OCI-LY3 (cell line): ENCODE measurements around the gene VDAC1.

ENCODE experiments used
- H2AFZ ChIP-seq: fragments of 200-600, 300-600 bp; shearing (Covaris generic); 2 replicates; pipeline ENCODE4 v1.6.0; 2014; ENCODE audit warnings: antibody characterized with exemption, low read depth, low read length
- H3K27ac ChIP-seq: fragments of 200-600, 300-600 bp; sonication (generic); 2 replicates; pipeline ENCODE4 v1.5.1; 2014; ENCODE audit warnings: mild to moderate bottlenecking, low read length, moderate library complexity, mixed read lengths
- H3K27me3 ChIP-seq: fragments of 200-600, 300-600 bp; sonication (generic); 2 replicates; pipeline ENCODE4 v1.6.1; 2014; ENCODE audit warnings: low read depth, low read length, mixed read lengths
- H3K36me3 ChIP-seq: fragments of 200-600, 300-600 bp; sonication (generic); replicated peaks from 2 replicates; pipeline ENCODE3; 2014; ENCODE audit warnings: low read depth, low read length, mixed read lengths
- H3K4me1 ChIP-seq: fragments of 300-600, 200-600 bp; sonication (generic); 2 replicates; pipeline ENCODE4 v1.6.1; 2014; ENCODE audit warnings: low read length, mixed read lengths
- H3K4me2 ChIP-seq: fragments of 200-600, 300-600 bp; sonication (generic); 2 replicates; pipeline ENCODE4 v1.6.1; 2014; ENCODE audit warnings: low read length, mixed read lengths
- H3K4me3 ChIP-seq: fragments of 300-600, 200-600 bp; sonication (generic); 2 replicates; pipeline ENCODE4 v1.5.1; 2014; ENCODE audit warnings: antibody characterized with exemption, mild to moderate bottlenecking, low read length, moderate library complexity
- H3K79me2 ChIP-seq: fragments of 300-600, 200-600 bp; shearing (Covaris generic); 2 replicates; pipeline ENCODE4 v1.6.1; 2014; ENCODE audit warnings: mild to moderate bottlenecking, low read length, mixed read lengths
- H3K9ac ChIP-seq: fragments of 300-600, 200-600 bp; shearing (Covaris generic); 2 replicates; pipeline ENCODE4 v1.6.0; 2014; ENCODE audit warnings: mild to moderate bottlenecking, low read length, moderate library complexity
- H3K9me3 ChIP-seq: fragments of 200-600, 300-600 bp; shearing (Covaris generic); 2 replicates; pipeline ENCODE4 v1.6.1; 2014; ENCODE audit warnings: low read length, mixed read lengths; ENCODE audit not compliant: insufficient read depth
- H4K20me1 ChIP-seq: fragments of 200-600, 300-600 bp; sonication (generic); 2 replicates; pipeline ENCODE4 v1.6.1; 2016; ENCODE audit warnings: low read length, mixed read lengths; ENCODE audit not compliant: insufficient read depth
- CTCF ChIP-seq: fragments of 200-600, 300-600 bp; sonication (generic); IDR thresholded peaks from 2 replicates; pipeline ENCODE4 v1.5.1; 2014; ENCODE audit warnings: antibody characterized with exemption, low read length, low read depth
- EZH2phosphoT487 ChIP-seq: fragments of 200-600 bp; shearing (Covaris generic); IDR thresholded peaks from 2 replicates; pipeline ENCODE4 v1.6.1; 2018; ENCODE audit warnings: antibody characterized with exemption, mixed run types, low read depth

Gene VDAC1

GRCh38 chr5:133991171-133991910 lies 13.4 kb downstream of the VDAC1 start:
- H3K4me1 ChIP-seq = no peaks in the 10 kb centered on the region

DNA sequence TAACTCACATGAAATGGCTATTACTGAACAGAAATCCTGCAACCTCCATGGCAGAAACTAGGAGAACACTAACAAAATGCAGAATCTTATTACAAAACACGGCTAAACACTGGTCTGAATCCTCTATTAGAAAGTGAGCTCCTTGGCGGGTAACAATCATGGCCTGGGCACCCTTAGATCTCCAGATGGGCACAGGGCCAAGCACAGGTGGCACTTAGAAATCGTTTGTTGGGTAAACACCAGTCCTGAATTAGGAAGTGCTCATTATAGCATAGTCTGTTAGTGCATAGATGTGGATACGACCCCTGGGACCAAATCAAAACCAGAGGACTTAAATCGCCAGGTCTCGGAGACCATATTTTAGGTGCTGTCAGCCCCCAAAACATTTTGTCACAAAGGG lies 14.4 kb downstream of the VDAC1 start:
- peaks cover 45% of the 10 kb centered on the region for H4K20me1 ChIP-seq
- no peak for TF ChIP-seq EZH2phosphoT487
- no peak for TF ChIP-seq CTCF
- H3K79me2 ChIP-seq = peaks cover 90% of the 10 kb centered on the region
- H2AFZ ChIP-seq = no peak overlapping the region
- H3K27ac ChIP-seq = no peak overlapping the region
- H3K9ac ChIP-seq = no peak overlapping the region
- H3K4me1 ChIP-seq = no peaks in the 10 kb centered on the region
- H3K4me2 ChIP-seq = no peak overlapping the region
- peaks cover 26% of the 10 kb centered on the region for H3K36me3 ChIP-seq
- H3K27me3 ChIP-seq = no peaks in the 10 kb centered on the region
- H3K4me3 ChIP-seq = no peak overlapping the region
- H3K9me3 ChIP-seq = no peaks in the 10 kb centered on the region

More at GRCh38 chr5:133991171-133991910, 13.4 kb downstream of the VDAC1 start:
- no peak overlapping the region for H2AFZ ChIP-seq
- H3K9me3 ChIP-seq = no peaks in the 10 kb centered on the region
- peaks cover 55% of the 10 kb centered on the region for H4K20me1 ChIP-seq
- H3K4me3 ChIP-seq = no peak overlapping the region
- peaks cover 90% of the 10 kb centered on the region for H3K79me2 ChIP-seq
- no peaks in the 10 kb centered on the region for H3K27me3 ChIP-seq
- H3K27ac ChIP-seq = no peak overlapping the region
- no peak for TF ChIP-seq EZH2phosphoT487
- no peak for TF ChIP-seq CTCF
- peaks cover 26% of the 10 kb centered on the region for H3K36me3 ChIP-seq
- H3K9ac ChIP-seq = no peak overlapping the region
- H3K4me2 ChIP-seq = no peak overlapping the region

DNA sequence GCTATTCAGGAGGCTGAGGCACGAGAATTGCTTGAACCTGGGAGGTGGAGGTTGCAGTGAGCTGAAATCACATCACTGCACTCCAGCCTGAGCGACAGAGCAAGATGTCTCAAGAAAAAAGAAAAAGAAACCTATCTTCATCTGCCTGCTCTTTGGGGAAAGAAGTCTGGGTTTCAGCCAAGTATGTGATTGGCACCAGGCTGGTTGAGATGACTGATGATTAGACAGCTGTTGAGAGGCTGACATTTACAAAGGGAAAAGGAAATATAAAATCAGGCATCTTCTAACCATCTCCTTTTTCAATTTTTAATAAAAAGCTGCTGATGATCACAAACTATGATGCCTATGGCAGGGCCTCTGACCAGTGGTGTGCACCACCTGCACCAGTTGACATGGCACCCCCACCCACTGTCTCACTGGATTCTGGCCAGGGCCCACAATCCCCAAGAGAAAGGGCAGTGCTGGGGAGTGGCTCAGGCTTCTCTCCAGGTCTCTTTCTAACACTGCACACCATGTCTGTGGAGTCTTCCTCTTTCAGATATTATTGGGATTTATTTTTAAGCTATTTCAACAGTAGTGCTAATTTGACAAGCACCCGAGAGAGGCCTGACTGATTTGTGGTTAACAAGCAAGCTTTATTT lies 19.1 kb downstream of the VDAC1 start:
- Histone ChIP-seq H3K4me2 (no peak overlapping the region), H2AFZ (no peak overlapping the region), H3K9ac (no peak overlapping the region), H3K9me3 (no peaks in the 10 kb centered on the region), H3K4me3 (no peak overlapping the region), H3K27ac (no peak overlapping the region), H3K27me3 (no peaks in the 10 kb centered on the region), H3K36me3 (peaks cover 23% of the 10 kb centered on the region), H4K20me1 (peaks cover 5% of the 10 kb centered on the region; the same call in 1 of the 2 replicates), H3K79me2 (peaks cover 68% of the 10 kb centered on the region), H3K4me1 (no peaks in the 10 kb centered on the region)
- TF ChIP-seq EZH2phosphoT487 = no peak
- TF ChIP-seq CTCF = no peak

DNA sequence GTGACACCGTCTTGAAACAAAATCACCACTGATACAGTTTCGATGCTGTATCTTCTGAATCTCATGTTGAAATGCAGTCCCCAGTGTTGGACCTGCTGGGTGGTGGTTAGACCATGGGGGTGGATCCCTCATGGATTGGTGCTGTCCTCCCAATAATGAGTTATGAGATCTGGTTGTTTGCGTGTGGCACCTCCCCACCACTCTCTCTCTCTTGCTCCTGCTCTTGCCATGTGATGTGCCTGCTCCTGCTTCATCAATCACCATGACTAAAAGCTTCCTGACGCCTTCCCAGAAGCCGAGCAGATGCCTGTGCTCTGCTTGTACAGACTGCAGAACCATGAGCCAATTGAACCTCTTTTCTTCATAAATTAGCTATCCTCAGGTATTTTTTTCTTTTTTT lies 21.1 kb downstream of the VDAC1 start:
- peaks cover 5% of the 10 kb centered on the region for H3K4me1 ChIP-seq
- H4K20me1 ChIP-seq = no peaks in the 10 kb centered on the region
- H3K27me3 ChIP-seq = no peaks in the 10 kb centered on the region
- H2AFZ ChIP-seq = no peak overlapping the region
- H3K4me3 ChIP-seq = no peak overlapping the region
- peaks cover 62% of the 10 kb centered on the region for H3K79me2 ChIP-seq
- H3K4me2 ChIP-seq = no peak overlapping the region
- no peak overlapping the region for H3K9ac ChIP-seq
- H3K9me3 ChIP-seq = no peaks in the 10 kb centered on the region
- no peak for TF ChIP-seq EZH2phosphoT487
- TF ChIP-seq CTCF = no peak
- no peak overlapping the region for H3K27ac ChIP-seq
- H3K36me3 ChIP-seq = peaks cover 17% of the 10 kb centered on the region
